Inferior parietal cortex (tissue), 1 donor: ENCODE results near the gene IQCH.
"Not testable (repeated sequence)": the region's sequence is repeated elsewhere in the genome, so short reads cannot be mapped to it uniquely, and the experiment has no call there.

Source experiments
- DNase-seq: peaks from one replicate; pipeline ENCODE4 v3.0.0-alpha.2; 2016; ENCODE audit errors: extremely low spot score

The IQCH gene

DNA sequence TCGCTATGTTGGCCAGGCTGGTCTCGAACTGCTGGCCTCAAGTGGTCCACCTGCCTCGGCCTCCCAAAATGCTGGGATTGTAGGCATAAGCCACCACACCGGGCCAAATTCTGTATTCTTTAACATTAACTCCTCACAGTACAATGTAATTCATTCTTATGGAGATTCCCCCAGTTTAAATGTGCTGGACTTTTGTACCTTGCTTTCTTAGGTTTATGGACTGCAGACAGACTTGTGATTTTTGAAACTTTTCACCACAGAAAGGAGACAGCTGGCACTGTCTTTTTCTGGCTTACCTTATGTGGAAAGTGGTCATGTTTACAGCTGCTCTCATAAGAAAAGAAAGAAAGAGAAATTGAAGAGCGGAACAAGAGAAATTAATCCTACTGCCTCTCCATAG lies 103.8 kb downstream of the IQCH start:
- no peak for DNase-seq

GRCh38 chr15:67358812-67359211 lies 104.2 kb downstream of the IQCH start:
- no peak for DNase-seq

DNA sequence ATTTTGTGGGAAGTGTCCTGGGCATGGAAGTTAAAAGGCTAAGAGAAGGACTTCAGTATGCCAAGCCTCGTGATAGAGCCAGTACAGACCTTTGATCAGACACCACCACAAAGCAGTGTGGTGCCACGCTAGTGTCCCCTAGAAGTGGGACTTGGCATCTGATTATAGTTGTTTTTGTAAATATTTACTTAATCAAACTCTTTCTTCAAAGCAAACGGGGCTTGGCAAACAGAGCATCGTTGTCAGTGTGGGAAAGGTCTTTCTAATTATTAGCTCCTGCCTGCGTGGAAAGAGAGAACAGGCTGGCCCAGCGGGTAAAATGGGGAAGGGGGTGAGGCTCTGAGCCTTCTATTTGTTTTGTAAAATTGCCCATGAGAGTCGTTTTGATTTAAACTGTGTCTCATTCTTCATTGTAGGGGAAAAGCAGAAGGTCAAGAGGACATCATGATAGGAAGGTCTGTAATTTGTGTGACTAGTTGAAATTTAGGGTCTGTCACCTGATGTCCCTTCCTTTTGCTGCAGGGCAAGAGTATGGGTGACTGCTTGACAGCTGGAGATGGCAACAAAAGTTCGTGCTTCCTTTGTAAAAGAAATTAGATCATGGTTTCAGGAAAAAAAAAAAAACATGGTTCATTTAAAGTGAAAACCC lies 105.0 kb downstream of the IQCH start:
- no peak for DNase-seq

DNA sequence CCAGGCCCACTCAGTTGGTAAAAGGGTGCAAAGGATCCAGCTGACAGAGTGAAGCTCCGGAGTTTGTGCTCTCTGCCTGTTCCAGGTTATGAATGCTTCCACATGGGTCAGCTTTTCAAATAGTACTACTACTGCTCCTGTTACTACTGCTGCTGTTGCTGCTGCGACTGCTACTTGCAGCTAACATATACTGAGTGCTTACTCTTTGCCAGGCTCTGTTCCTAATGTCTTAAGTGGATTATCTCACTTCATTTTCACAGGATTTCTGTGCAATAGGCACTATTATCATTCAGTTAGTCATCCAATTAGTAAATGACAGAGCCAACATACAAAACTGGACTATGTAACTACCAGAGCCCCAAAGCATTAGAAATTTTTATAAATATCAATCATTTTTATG lies 106.5 kb downstream of the IQCH start:
- DNase-seq: no peak

GRCh38 chr15:67363712-67364111 lies 109.1 kb downstream of the IQCH start:
- DNase-seq: not testable (repeated sequence)

- DNase-seq: no peak
These were observed 111.4 kb downstream of the IQCH start for GRCh38 chr15:67365994-67366393.

DNA sequence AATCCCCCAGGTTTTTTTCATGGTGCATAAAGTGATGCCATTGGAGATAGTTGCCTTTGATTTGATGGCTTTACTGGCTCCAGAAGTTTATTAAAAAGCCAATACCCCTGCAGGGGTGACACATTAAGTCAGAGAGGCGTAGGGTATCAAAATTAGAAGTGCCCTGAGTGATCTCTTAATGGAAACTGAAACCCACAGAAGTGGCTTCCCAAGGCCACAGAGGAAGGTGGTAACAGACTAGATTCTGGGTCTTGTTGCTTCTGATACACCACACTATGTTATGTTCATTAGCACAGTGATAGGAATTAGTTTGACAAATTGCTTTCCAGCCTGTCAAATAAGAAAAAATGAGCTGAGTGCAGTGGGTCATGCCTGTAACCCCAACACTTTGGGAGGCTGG lies 112.3 kb downstream of the IQCH start:
- no peak for DNase-seq

DNA sequence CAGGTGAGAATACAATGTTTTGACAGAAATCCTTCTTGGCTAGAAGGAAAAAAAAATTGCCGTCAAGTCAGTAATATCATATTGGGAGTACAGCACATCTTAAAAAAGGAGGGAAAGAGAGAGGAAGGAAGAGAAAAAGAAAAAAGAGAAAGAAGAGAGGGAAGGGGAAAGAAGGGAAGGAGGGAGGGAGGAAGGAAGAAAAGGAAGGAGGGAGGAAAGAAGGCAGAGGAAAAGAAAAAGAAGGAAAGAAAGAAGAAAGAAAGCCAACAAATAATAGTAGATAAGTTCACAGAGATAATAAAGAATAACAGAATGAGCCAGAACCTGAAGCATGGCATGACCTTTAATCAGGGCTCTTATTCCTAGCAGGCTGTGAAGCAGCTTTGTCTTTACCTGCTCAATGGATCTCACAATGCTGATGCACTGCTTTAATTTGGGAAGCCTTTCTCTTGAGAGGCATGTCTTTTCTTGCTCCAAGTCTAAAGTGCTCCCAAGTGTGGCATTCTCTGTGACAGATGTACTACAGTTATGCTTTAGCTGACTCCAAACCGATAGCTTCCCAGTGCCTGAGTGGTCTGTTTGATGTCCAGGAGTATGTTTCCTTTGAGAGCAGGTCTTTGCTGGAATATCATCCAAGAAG lies 114.9 kb downstream of the IQCH start:
- no peak for DNase-seq

DNA sequence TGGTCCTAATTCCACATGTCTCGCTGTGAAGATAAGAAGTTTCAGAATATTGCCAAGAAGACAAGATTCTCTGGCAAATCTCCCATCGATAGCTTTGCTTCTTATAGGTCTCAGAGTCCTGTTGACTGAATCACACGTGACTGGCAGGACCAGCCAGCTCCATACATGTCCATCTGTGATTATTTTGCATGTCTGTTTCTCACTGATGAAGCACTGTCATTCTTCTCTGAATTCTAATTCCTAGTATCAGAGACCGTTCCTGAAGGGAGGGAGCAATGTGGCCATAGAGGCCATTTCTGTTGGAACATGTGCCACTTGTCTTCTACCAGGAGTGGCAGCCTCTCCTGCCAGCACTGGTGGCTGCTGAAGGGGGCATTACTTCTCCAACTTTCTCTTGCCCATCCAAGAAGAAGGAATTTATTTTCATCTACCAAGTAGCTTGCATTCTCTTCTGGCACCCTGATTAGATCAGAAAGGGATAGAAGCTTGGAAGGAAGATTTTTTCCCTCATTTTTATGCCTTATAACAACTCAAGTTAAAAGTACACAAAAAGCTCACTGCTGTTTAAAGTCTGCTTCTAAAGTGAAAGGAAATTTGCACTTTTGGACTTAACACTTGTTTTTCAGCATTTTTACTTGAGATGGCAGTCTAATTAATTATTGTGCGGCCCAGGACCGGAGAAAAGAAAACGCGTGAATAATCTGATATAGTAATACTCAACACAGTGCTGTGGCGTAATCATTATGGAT lies 115.8 kb downstream of the IQCH start:
- DNase-seq: no peak

- DNase-seq: no peak
These were observed 118.0 kb downstream of the IQCH start for GRCh38 chr15:67372543-67372942.

GRCh38 chr15:67372986-67373675 lies 118.5 kb downstream of the IQCH start:
- no peak for DNase-seq

- DNase-seq: no peak
These were observed 119.4 kb downstream of the IQCH start for GRCh38 chr15:67373971-67374370.

GRCh38 chr15:67379530-67379929 lies 124.9 kb downstream of the IQCH start:
- DNase-seq: no peak

DNA sequence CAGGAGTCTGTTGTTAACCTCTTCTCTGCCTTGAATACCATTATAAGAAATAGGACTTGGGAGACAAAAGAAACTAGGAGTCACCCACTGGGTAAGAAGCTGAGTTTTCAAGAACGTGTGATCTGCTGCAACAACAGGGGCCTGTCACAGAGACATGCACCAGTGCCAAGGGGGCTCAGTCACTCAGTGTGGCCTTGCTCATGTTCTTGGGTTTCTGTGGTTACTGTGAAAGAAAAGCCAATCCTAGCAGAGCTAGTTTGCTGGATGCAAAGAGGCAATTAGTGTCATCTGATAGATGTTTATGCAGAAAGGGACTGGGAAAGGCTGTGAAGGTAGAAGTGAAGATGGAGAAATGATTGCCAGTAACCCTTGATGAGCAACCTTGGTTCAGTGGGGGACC lies 126.3 kb downstream of the IQCH start:
- DNase-seq: no peak

- no peak for DNase-seq
These were observed 126.9 kb downstream of the IQCH start for GRCh38 chr15:67381416-67382045.

DNA sequence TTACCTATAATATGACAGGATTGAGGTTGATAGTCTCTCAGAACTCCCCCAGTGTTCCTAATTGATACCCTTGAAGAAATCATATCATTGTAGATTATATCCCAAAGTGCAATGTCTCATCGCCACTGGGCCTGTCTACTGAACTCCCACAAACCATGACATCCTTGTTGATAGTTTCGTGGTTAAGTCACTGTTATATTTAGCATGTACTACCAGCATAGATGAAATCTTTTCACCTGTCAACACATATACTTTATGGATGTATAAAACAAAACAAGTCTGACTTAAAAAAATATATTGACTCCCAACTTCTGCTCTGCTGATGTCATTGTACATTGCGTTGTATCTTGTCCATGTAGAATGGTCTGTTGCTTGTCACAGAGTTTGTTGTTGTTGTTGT lies 128.1 kb downstream of the IQCH start:
- no peak for DNase-seq

- no peak for DNase-seq
These were observed 129.3 kb downstream of the IQCH start for GRCh38 chr15:67383899-67384298.

- DNase-seq: no peak
These were observed 130.2 kb downstream of the IQCH start for GRCh38 chr15:67384761-67385160.

DNA sequence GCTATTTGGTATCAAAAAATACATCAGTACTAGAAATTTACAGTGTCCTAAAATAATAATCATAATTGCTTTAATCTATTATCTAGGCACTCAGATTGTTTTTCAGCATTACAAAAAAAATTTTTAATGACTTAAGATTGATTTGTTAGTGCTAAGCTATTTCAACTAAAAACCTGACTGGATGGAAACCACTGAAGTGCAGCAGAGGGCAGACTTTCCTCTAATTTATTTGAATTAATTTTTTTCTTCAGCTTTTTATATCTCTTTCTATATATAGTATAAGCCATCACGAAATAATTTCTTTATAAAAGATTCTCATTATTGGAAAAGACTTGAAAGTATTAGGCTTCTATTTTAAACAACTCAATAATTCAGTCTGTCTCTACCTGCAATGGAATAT lies 131.4 kb downstream of the IQCH start:
- DNase-seq: no peak

DNA sequence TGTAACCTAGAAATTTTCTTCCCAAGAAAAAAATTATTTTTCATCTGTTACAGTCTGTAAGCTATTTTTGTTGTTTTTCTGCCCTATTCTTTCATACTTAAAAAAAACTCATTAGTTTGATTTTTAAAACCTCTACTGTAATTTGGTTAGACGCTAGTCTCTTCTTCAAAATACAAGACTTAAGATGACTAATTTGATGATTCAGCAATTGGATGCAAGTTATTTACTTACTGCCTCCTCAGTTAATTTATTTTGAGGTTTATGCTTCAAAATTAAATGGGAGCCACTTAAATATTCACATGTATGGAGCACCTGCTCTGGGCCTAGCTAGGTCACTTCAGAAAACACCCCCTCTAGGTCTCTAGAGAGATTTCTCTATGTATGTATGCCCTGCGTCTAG lies 132.4 kb downstream of the IQCH start:
- DNase-seq: no peak

DNA sequence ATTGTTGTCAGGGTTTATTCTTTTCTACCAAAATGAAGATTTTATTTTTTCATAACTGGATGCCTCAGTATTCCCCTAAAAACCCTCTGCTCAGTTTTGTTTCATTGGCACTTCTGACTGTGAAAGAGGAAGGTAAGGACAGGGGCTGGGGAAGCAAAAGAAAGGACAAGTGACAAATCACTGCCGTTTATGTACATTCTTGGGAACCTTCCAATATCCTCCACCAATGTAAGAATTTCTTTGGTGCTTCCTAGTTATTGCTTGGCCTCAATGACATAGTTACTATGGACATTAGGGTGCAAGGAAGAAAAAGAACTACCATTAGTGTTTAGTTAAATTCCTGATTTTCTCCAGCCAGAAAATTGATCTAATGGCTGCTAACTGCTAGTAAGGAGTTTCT lies 135.4 kb downstream of the IQCH start:
- DNase-seq: no peak
